ENCODE measurements around the gene SORCS2.

- TF ChIP-seq CTCF (IDR thresholded peaks at IDR 0.05) (no peak), POLR2A (IDR thresholded peaks at IDR 0.05) (no peak)
Observed at GRCh38 chr4:7575426-7575825, 383.1 kb downstream of the SORCS2 start.

Data from esophagus squamous epithelium (tissue), 4 donors.